T-cell (primary cell): ENCODE data around the gene ACYP2. TPM values are rescaled to one million over a fixed set of nuclear protein-coding genes. Genes with fewer than 3 reads are reported as not detected.

Experiments
- ATAC-seq, 4 experiments: fragments of 200-7000 bp in 3 of 4; fragments of 150-1000 bp in 1 of 4; cut with Tn5 transposase; replicated peaks in 1 of 4; 1 replicate in 3 of 4; 2 replicates in 1 of 4; pipeline ENCODE4 v1.10.0; 2021; ENCODE audit warnings: moderate library complexity in 3 of 4, mild to moderate bottlenecking in 2 of 4, moderate number of reproducible peaks in 1 of 4
- CTCF ChIA-PET, 2 donors: fragments of 300-600 bp; sonication (Branson Sonifier 250); formaldehyde crosslinking; loops; one replicate each; lab custom pipeline; 2022; ENCODE audit warnings: antibody characterized with exemption in 2 of 2; lab: Charles Lee
- POLR2A ChIA-PET, 2 donors: fragments of 300-600 bp; sonication (Branson Sonifier 250); formaldehyde crosslinking; loops; one replicate each; lab custom pipeline; 2022; ENCODE audit warnings: antibody characterized with exemption in 2 of 2; lab: Charles Lee
- DNase-seq, 35 experiments: peaks; one replicate each; pipeline versions ENCODE4 v3.0.0 to v3.0.0-alpha.2; 2013 to 2023
- H3K27ac ChIP-seq: one replicate; pipeline ENCODE4 v1.5.1; 2013; ENCODE audit warnings: low read length
- H3K27me3 ChIP-seq, 2 experiments: replicated peaks in 1 of 2; 1 replicate in 1 of 2; 2 replicates in 1 of 2; pipeline versions ENCODE4 v1.6.1 to v1.7.0; 2013; ENCODE audit warnings: low read length in 1 of 2, mixed read lengths in 1 of 2; ENCODE audit not compliant: control insufficient read depth in 2 of 2, insufficient read depth in 2 of 2; ENCODE audit errors: extremely low read depth in 1 of 2
- H3K36me3 ChIP-seq, 2 donors: 1 replicate in 1 of 2; 2 replicates in 1 of 2; pipeline versions ENCODE4 v1.6.1 to v1.7.0; 2013; ENCODE audit warnings: low read length in 1 of 2; ENCODE audit not compliant: control insufficient read depth in 2 of 2, insufficient read depth in 1 of 2; ENCODE audit errors: extremely low read depth in 1 of 2
- H3K4me1 ChIP-seq, 2 experiments: 1 replicate in 1 of 2; 2 replicates in 1 of 2; pipeline versions ENCODE4 v1.6.1 to v1.7.0; 2013; ENCODE audit warnings: low read length in 2 of 2, mixed read lengths in 1 of 2; ENCODE audit not compliant: insufficient read depth in 2 of 2, control insufficient read depth in 1 of 2; ENCODE audit errors: extremely low read depth in 1 of 2
- H3K4me3 ChIP-seq, 2 donors: 1 replicate in 1 of 2; 2 replicates in 1 of 2; pipeline versions ENCODE4 v1.5.1 to v1.7.0; 2013; ENCODE audit warnings: mild to moderate bottlenecking in 2 of 2, low read length in 1 of 2, moderate library complexity in 1 of 2; ENCODE audit not compliant: control insufficient read depth in 1 of 2; ENCODE audit errors: extremely low read depth in 1 of 2
- H3K9me3 ChIP-seq: 2 replicates; pipeline ENCODE4 v1.7.0; 2013
- H3K27ac Mint-ChIP-seq, 2 donors: one replicate each; pipeline ENCODE4 v1.8.0; 2020 to 2021; ENCODE audit warnings: mild to moderate bottlenecking in 2 of 2, mixed read lengths in 2 of 2
- H3K27me3 Mint-ChIP-seq, 2 donors: one replicate each; pipeline ENCODE4 v1.8.0; 2021 to 2022; ENCODE audit warnings: mixed read lengths in 2 of 2
- H3K36me3 Mint-ChIP-seq: one replicate; pipeline ENCODE4 v1.8.0; 2021; ENCODE audit warnings: mixed read lengths
- H3K4me1 Mint-ChIP-seq, 3 donors: one replicate each; pipeline ENCODE4 v1.8.0; 2020 to 2022; ENCODE audit warnings: mixed read lengths in 3 of 3, mild to moderate bottlenecking in 1 of 3
- H3K4me3 Mint-ChIP-seq, 3 donors: one replicate each; pipeline ENCODE4 v1.8.0; 2020 to 2022; ENCODE audit warnings: mild to moderate bottlenecking in 3 of 3, mixed read lengths in 3 of 3, moderate library complexity in 3 of 3
- H3K9me3 Mint-ChIP-seq, 3 donors: one replicate each; pipeline ENCODE4 v1.8.0; 2020 to 2022; ENCODE audit warnings: mixed read lengths in 3 of 3
- WGBS: methylation state at CpG from one replicate; pipeline ENCODE4 v1.1.5; 2013; ENCODE audit warnings: missing lambda C conversion rate; ENCODE audit not compliant: insufficient coverage; 5-methylcytosine and 5-hydroxymethylcytosine counted together
- total RNA-seq, 35 experiments: library from RNA in 6 of 35; stranded (reverse) in 6 of 35; fragments of 120-200 nt in 1 of 35; gene quantifications; one replicate each; pipeline versions ENCODE4 v1.2.1 to v1.2.4 and lab custom pipeline; 2013 to 2026

Gene ACYP2
- total RNA-seq, 5 donors from 2014 or later (not counting 1 experiment from before 2014, with no cell fraction given): 13.8 to 18.8 (median 15.3) TPM

DNA sequence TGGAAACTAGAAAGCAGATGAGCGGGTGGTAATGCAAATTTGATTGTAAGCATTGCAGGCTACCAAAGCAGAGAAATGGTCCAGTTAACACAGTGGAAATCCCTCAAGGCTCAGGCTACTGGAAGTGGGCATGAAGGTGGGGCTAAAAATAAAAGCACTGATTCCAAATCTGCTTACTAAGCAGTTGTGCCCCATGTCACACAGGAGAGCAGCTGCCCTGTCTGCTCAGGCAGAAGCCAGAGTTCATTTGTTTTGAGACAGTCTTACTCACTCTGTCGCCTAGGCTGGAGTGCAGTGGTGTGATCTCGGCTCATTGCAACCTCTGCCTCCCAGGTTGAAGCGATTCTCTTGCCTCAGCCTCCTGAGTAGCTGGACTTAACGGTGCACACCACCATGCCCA lies 183.1 kb downstream of the ACYP2 start:
- POLR2A ChIA-PET: no interaction called here
- whole genome bisulfite sequencing: 96% methylated on average over 3 of the region's 5 CpGs
- no peaks in the 10 kb centered on the region for H3K9me3 Mint-ChIP-seq
- H3K4me1 ChIP-seq: no peaks in the 10 kb centered on the region
- no peaks in the 10 kb centered on the region for H3K4me1 Mint-ChIP-seq
- no peak overlapping the region for H3K4me3 Mint-ChIP-seq
- no peaks in the 10 kb centered on the region for H3K27me3 Mint-ChIP-seq
- no peak overlapping the region for H3K4me3 ChIP-seq
- no peaks in the 10 kb centered on the region for H3K27me3 ChIP-seq
- no peak overlapping the region for H3K27ac ChIP-seq
- CTCF ChIA-PET: no interaction called here
- peaks cover 8% of the 10 kb centered on the region for H3K36me3 Mint-ChIP-seq
- ATAC-seq (no peak), DNase-seq (no peak)
- H3K27ac Mint-ChIP-seq: no peak overlapping the region
- no peaks in the 10 kb centered on the region for H3K36me3 ChIP-seq
- H3K9me3 ChIP-seq: no peaks in the 10 kb centered on the region

DNA sequence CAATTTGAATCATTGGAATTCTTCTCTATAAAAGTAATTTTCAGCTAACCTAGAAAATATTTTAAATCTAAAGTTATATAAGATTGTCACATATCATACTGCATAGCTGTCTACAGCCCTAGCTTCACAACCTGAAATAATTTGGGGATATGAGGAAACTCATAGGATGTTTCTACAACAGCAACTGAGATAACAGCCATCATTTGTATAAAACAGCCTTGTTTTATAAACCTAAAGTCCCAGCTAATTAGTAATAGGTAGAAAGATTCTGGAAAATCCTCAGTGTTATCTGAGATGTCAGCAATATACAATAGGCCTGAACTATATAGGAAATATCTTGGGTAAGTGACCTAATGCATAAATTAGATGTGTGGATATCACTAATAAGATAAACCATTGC lies 188.2 kb downstream of the ACYP2 start:
- no peak for ATAC-seq
- CTCF ChIA-PET: no interaction called here
- H3K9me3 Mint-ChIP-seq: no peaks in the 10 kb centered on the region
- no peaks in the 10 kb centered on the region for H3K4me1 ChIP-seq
- no peak overlapping the region for H3K4me3 Mint-ChIP-seq
- H3K27me3 Mint-ChIP-seq: peaks cover 0 to 3% of the 10 kb centered on the region in 2 donors
- no peak overlapping the region for H3K4me3 ChIP-seq
- H3K36me3 ChIP-seq: no peaks in the 10 kb centered on the region
- no peaks in the 10 kb centered on the region for H3K27me3 ChIP-seq
- H3K4me1 Mint-ChIP-seq: no peaks in the 10 kb centered on the region
- DNase-seq: no peak
- no peaks in the 10 kb centered on the region for H3K9me3 ChIP-seq
- no peak overlapping the region for H3K27ac Mint-ChIP-seq
- POLR2A ChIA-PET: no interaction called here
- H3K27ac ChIP-seq: no peak overlapping the region
- H3K36me3 Mint-ChIP-seq: peaks cover 11% of the 10 kb centered on the region

DNA sequence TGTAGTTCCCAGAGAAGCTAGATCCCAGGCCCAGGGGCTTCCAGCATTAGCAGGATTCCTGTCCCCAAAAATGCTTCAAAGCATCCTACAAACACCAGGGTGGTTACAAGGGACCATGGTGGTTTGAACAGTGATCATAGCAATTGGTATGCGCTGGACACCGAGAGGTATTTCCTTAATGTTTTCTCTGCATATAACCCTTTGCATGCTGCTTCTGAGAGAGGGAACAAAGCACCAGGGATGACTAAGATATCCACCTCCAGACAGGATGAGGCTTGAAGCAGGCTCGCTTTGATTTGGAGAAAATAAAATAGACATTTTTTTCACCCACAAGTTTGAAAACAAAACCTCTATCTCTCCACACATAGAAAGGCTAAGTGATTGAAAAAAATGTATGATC lies 191.1 kb downstream of the ACYP2 start:
- Histone ChIP-seq H3K27ac (no peak overlapping the region), H3K4me1 (no peaks in the 10 kb centered on the region), H3K9me3 (no peaks in the 10 kb centered on the region), H3K27me3 (no peaks in the 10 kb centered on the region), H3K36me3 (no peaks in the 10 kb centered on the region), H3K4me3 (no peak overlapping the region)
- H3K36me3 Mint-ChIP-seq: peaks cover 7% of the 10 kb centered on the region
- H3K4me3 Mint-ChIP-seq: no peak overlapping the region
- ChIA-PET CTCF (no interaction called here), POLR2A (no interaction called here)
- no peaks in the 10 kb centered on the region for H3K4me1 Mint-ChIP-seq
- ATAC-seq (no peak), DNase-seq (no peak)
- H3K9me3 Mint-ChIP-seq: no peaks in the 10 kb centered on the region
- no CpG with 5 or more reads among the region's 3 CpGs for WGBS
- H3K27ac Mint-ChIP-seq: no peak overlapping the region
- H3K27me3 Mint-ChIP-seq: peaks cover 0 to 3% of the 10 kb centered on the region in 2 donors

DNA sequence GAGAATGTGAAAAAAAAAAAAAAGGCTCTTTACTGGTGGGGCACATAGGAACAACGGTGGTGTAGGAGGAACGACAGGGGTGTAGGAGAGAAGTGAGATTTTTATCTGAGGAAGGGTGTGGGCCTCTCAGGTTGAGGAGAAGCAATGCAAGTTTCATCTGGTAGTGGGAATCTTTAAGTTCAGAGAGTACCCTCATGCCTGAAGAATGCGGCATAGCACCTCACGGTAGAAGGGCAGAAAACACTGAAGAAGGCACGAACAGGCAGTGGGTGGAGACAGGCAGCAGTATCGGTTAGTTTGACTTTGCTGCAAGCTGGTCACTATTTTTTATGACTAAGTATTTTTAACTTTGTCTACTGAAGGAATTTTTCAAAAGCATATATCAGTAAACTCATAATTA lies 192.8 kb downstream of the ACYP2 start:
- POLR2A ChIA-PET: interaction anchor here (0.5 to 0.7 kb wide), 2 partner anchors 11 to 107 kb away, joined by 4 to 7 read pairs; no protein-coding TSS in a partner anchor
- H3K36me3 ChIP-seq: no peaks in the 10 kb centered on the region
- H3K27ac ChIP-seq: no peak overlapping the region
- Mint-ChIP-seq H3K27me3 (peaks cover 0 to 3% of the 10 kb centered on the region in 2 donors), H3K4me1 (no peaks in the 10 kb centered on the region), H3K9me3 (no peaks in the 10 kb centered on the region), H3K36me3 (peaks cover 7% of the 10 kb centered on the region), H3K4me3 (no peak overlapping the region), H3K27ac (no peak overlapping the region)
- DNase-seq: no peak
- CTCF ChIA-PET: no interaction called here
- H3K4me3 ChIP-seq: no peak overlapping the region
- 79% methylated on average over 5 of the region's 6 CpGs for WGBS
- H3K9me3 ChIP-seq: no peaks in the 10 kb centered on the region
- H3K27me3 ChIP-seq: peaks cover 0 to 2% of the 10 kb centered on the region in 2 experiments
- ATAC-seq: no peak
- H3K4me1 ChIP-seq: no peaks in the 10 kb centered on the region

DNA sequence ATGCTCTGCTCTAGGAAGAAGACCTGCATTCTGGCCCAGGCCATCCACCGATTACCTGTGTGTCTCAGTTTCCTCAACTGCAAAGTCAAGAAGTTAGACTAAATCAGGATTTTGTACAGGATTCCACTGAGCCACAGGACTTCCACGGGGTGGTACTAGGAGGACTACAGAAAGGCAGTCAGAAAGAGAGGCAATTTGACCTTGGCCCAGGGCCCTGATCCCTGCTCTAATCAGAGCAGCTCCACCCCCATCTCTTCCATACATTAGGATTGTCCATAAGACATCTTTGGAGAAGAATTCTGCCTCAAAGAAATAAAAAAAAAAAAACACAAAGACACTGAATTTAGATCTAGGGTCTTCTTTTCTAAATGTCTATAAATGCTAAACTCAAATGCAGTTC lies 193.4 kb downstream of the ACYP2 start:
- no peaks in the 10 kb centered on the region for H3K9me3 ChIP-seq
- Mint-ChIP-seq H3K27ac (no peak overlapping the region), H3K9me3 (no peaks in the 10 kb centered on the region), H3K36me3 (peaks cover 7% of the 10 kb centered on the region), H3K4me1 (no peaks in the 10 kb centered on the region), H3K27me3 (peaks cover 0 to 3% of the 10 kb centered on the region in 2 donors), H3K4me3 (no peak overlapping the region)
- ATAC-seq (no peak), DNase-seq (no peak)
- H3K4me1 ChIP-seq: no peaks in the 10 kb centered on the region
- H3K4me3 ChIP-seq: no peak overlapping the region
- ChIA-PET CTCF (no interaction called here), POLR2A (interaction anchor here (0.7 kb wide), 2 partner anchors 8 to 10 kb away, joined by 3 to 4 read pairs; no protein-coding TSS in a partner anchor)
- peaks cover 0 to 3% of the 10 kb centered on the region in 2 experiments for H3K27me3 ChIP-seq
- 88% methylated on average over 2 of the region's 2 CpGs for WGBS
- H3K36me3 ChIP-seq: no peaks in the 10 kb centered on the region
- no peak overlapping the region for H3K27ac ChIP-seq

DNA sequence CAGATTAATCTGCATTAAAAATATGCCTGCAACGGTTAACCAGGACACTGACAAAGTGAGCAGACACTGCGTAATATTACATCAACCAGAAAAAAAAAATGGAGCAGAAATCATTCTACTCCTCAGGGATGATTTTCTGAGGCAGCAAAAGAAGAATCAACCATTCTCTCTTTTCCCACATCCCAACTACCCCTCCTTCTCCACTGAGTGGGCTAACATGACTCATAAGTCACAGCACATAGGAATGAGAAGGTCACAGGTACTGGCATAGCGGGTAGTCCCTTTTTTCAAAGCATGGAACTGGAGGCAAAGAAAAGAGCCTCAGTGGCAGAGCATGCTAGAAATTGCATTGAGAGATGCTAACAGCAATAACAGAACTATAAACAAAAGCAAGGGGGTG lies 194.9 kb downstream of the ACYP2 start:
- Histone ChIP-seq H3K36me3 (no peaks in the 10 kb centered on the region), H3K27ac (no peak overlapping the region), H3K9me3 (no peaks in the 10 kb centered on the region), H3K4me1 (no peaks in the 10 kb centered on the region), H3K4me3 (no peak overlapping the region), H3K27me3 (peaks cover 0 to 3% of the 10 kb centered on the region in 2 experiments)
- H3K4me1 Mint-ChIP-seq: no peaks in the 10 kb centered on the region
- POLR2A ChIA-PET: no interaction called here
- H3K4me3 Mint-ChIP-seq: no peak overlapping the region
- peaks cover 4% of the 10 kb centered on the region for H3K36me3 Mint-ChIP-seq
- CTCF ChIA-PET: interaction anchor here in 1 of 2 donors (0.7 kb wide), 1 partner anchor 112 kb away, joined by 7 read pairs; no protein-coding TSS in a partner anchor
- 100% methylated on average over 2 of the region's 3 CpGs for WGBS
- H3K27me3 Mint-ChIP-seq: peaks cover 0 to 6% of the 10 kb centered on the region in 2 donors
- H3K27ac Mint-ChIP-seq: no peak overlapping the region
- ATAC-seq (no peak), DNase-seq (no peak)
- no peaks in the 10 kb centered on the region for H3K9me3 Mint-ChIP-seq

DNA sequence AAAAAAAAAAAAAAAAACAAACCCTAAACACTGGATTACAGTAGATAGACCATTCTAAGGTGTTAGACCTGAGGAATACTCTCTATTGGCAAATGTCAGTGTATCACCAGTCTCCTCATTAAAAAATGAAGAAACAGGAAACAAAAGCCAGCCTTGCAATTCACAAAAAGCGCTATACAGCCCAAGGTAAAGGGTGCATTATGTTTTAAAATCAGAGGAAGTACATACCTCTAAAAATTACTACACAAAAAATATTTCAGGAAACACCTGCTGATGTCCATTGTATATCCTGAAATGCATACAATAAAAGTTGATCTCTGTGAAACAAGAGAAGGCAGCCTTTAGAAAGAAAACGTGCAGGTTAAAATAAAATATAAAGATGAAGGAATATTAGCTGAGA lies 195.5 kb downstream of the ACYP2 start:
- ATAC-seq (no peak), DNase-seq (no peak)
- no peaks in the 10 kb centered on the region for H3K9me3 ChIP-seq
- no peaks in the 10 kb centered on the region for H3K4me1 ChIP-seq
- peaks cover 3% of the 10 kb centered on the region for H3K36me3 Mint-ChIP-seq
- no peaks in the 10 kb centered on the region for H3K4me1 Mint-ChIP-seq
- H3K9me3 Mint-ChIP-seq: peaks cover 0 to under 1% (median 0%) of the 10 kb centered on the region in 3 donors
- no peak overlapping the region for H3K4me3 Mint-ChIP-seq
- no peak overlapping the region for H3K27ac Mint-ChIP-seq
- ChIA-PET POLR2A (no interaction called here), CTCF (interaction anchor here in 1 of 2 donors (0.7 kb wide), 1 partner anchor 112 kb away, joined by 7 read pairs; no protein-coding TSS in a partner anchor)
- no CpG with 5 or more reads among the region's 2 CpGs for WGBS
- H3K27me3 ChIP-seq: peaks cover 0 to 3% of the 10 kb centered on the region in 2 experiments
- H3K4me3 ChIP-seq: no peak overlapping the region
- H3K27ac ChIP-seq: no peak overlapping the region
- no peaks in the 10 kb centered on the region for H3K36me3 ChIP-seq
- H3K27me3 Mint-ChIP-seq: peaks cover 0 to 7% of the 10 kb centered on the region in 2 donors
